Colonic mucosa (tissue), 4 donors: Measurements from ENCODE around the gene NAGPA. TPM values are rescaled to one million over a fixed set of nuclear protein-coding genes. Genes with fewer than 3 reads are reported as not detected.

Source experiments
- DNase-seq: peaks from one replicate; pipeline ENCODE4 v3.0.0-alpha.2; 2020
- H3K27ac ChIP-seq: fragments of 200-600 bp; one replicate; pipeline ENCODE4 v1.8.0; 2021
- H3K27me3 ChIP-seq: fragments of 200-600 bp; one replicate; pipeline ENCODE4 v1.8.0; 2021
- H3K36me3 ChIP-seq: fragments of 200-600 bp; one replicate; pipeline ENCODE4 v1.8.0; 2021
- H3K4me1 ChIP-seq: fragments of 200-600 bp; one replicate; pipeline ENCODE4 v1.8.0; 2021; ENCODE audit warnings: mild to moderate bottlenecking
- H3K4me3 ChIP-seq: fragments of 200-600 bp; one replicate; pipeline ENCODE4 v1.8.0; 2021
- H3K9ac ChIP-seq, 2 donors: one replicate each; pipeline ENCODE4 v1.7.0; 2013; ENCODE audit warnings: control low read depth in 2 of 2, low read depth in 2 of 2, low read length in 2 of 2
- H3K9me3 ChIP-seq: fragments of 200-600 bp; one replicate; pipeline ENCODE4 v1.8.0; 2021
- intact Hi-C: fragments of 100-400 bp; cut with DNase I; formaldehyde crosslinking; loops from one replicate; pipeline ENCODE4 v1.14.1; 2022
- total RNA-seq, 2 donors: library from RNA; stranded (reverse); fragmentation: NEBNext Ultra II Directional in 1 of 2; extraction: Animal tissue kit (Norgen Biotek cat#: 25700) in 1 of 2; gene quantifications; one replicate each; pipeline ENCODE4 v1.2.1, GENCODE V29; 2021
- TF ChIP-seq, protein P1 (sequence below): fragments of 200-600 bp; IDR thresholded peaks from one replicate; pipeline ENCODE4 v1.8.0; 2022; ENCODE audit warnings: antibody characterized with exemption, mild to moderate bottlenecking
- donor health status: healthy.
- donor health status: DM: no; HTN: no; CAD: no.
- donor health status: DM: no; HTN: no; CAD: no.

NAGPA gene
- total RNA-seq, 2 donors from 2014 or later, result 18.6 to 20.6 TPM

DNA sequence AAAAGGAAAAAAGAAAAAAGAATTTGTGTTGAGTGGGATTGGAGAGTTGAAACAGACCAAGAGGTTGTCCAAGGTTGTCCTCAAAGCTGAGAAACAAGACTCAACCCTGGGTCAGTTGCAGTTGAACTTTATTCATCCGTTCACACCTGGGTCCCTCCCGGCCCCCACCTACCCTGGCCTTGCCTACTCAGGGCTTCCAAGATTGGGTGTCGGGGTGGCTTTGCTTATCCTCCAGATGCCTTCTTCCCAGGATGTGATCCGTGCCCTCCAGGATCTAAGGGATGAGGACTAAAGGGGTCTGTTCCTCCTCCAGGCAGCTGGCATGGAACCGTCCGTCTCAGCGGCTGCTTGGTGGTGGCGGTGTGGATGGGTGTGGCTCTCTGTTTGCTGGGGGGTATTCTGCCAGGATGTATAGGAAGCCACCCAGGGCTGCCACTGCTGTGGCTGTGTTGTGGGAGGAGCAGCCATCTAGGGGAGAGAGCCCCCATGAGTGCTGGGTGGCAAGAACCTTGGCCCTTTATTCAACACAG, 10.3 kb upstream of the NAGPA start:
- no peaks in the 10 kb centered on the region for H3K4me1 ChIP-seq
- no peaks in the 10 kb centered on the region for H3K27me3 ChIP-seq
- no peaks in the 10 kb centered on the region for H3K36me3 ChIP-seq
- no peak overlapping the region for H3K4me3 ChIP-seq
- no peak overlapping the region for H3K27ac ChIP-seq
- H3K9me3 ChIP-seq, result no peaks in the 10 kb centered on the region
- TF ChIP-seq, protein P1, sequence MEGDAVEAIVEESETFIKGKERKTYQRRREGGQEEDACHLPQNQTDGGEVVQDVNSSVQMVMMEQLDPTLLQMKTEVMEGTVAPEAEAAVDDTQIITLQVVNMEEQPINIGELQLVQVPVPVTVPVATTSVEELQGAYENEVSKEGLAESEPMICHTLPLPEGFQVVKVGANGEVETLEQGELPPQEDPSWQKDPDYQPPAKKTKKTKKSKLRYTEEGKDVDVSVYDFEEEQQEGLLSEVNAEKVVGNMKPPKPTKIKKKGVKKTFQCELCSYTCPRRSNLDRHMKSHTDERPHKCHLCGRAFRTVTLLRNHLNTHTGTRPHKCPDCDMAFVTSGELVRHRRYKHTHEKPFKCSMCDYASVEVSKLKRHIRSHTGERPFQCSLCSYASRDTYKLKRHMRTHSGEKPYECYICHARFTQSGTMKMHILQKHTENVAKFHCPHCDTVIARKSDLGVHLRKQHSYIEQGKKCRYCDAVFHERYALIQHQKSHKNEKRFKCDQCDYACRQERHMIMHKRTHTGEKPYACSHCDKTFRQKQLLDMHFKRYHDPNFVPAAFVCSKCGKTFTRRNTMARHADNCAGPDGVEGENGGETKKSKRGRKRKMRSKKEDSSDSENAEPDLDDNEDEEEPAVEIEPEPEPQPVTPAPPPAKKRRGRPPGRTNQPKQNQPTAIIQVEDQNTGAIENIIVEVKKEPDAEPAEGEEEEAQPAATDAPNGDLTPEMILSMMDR, result no peak
- DNase-seq, result no peak
- no peak overlapping the region for H3K9ac ChIP-seq
- intact Hi-C loops, result no loop called here

DNA sequence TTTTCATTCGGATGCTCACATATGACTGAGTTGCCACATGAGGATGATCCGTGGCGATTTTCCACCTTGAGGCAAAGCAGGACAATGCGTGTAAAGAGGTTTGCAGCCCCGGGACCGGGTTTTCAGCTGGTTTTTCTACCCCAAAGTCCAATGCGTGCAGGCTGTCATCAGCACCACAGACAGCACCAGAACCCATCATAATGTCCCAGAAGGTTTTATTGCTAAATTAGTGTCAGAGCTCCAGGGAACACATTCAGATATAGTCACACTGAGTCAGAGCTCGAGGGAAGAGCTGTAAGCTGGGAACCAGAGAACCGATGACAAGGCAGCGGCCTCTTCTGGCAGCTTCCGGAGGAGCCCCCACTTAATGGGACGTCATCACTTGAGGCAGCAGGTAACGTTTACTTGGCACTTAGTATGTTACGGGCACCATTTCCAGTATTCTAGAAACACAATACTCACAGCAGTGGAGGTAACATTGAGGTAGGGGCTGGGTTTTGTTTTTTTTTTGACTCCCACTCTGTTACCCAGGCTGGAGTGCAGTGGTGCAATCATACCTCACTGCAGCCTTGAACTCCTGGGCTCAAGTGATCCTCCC, 8.9 kb upstream of the NAGPA start:
- Histone ChIP-seq H3K4me1 (no peaks in the 10 kb centered on the region), H3K27ac (no peak overlapping the region), H3K27me3 (no peaks in the 10 kb centered on the region), H3K9me3 (no peaks in the 10 kb centered on the region), H3K9ac (no peak overlapping the region), H3K36me3 (no peaks in the 10 kb centered on the region), H3K4me3 (no peak overlapping the region)
- intact Hi-C loops, result no loop called here
- TF ChIP-seq, protein P1, result no peak
- no peak for DNase-seq

DNA sequence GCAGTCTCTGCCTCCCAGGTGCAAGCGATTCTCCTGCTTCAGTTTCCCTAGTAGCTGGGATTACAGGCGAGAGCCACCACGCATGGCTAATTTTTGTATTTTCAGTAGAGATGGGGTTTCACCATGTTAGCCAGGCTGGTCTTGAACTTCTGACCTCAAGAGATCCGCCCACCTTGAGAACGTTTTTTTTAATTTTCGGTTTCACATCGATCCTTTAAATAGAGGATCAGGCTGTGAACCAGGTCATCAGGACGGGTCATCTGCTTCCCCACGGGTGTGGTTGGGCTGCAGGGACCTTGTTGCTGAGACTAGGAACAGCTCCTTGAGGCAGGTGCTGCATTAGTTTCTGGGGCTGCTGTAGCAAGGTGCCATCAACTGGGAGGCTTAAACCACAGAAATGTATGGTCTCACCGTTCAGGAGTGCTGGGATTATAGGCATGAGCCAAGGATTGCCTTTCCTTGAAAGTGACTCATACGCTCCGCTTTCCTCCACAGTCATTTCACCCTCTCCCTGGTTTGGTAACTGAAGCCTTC, 7.9 kb upstream of the NAGPA start:
- intact Hi-C loops, result no loop called here
- H3K9me3 ChIP-seq, result no peaks in the 10 kb centered on the region
- no peak overlapping the region for H3K27ac ChIP-seq
- H3K36me3 ChIP-seq, result no peaks in the 10 kb centered on the region
- TF ChIP-seq, protein P1, result no peak
- no peaks in the 10 kb centered on the region for H3K27me3 ChIP-seq
- no peak overlapping the region for H3K9ac ChIP-seq
- no peak overlapping the region for H3K4me3 ChIP-seq
- no peak for DNase-seq
- H3K4me1 ChIP-seq, result no peaks in the 10 kb centered on the region

DNA sequence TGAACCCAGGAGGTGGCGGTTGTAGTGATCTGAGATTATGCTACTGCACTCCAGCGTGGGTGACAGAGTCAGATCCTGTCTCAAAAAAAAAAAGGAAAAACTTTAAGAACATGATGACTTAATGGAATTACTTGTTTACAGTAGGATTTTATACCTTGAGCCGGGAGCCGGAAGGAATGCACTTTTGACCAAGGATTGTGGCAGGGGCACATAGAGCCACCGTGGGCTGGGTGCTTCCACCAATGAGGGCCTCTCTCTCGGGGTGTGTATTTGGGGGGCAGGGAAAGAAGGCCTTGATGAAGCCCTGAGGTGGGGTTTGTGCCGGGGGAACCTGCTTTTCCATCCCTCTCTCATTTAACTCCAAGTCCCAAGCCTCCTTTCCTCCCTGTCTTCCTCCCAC, 6.7 kb upstream of the NAGPA start:
- DNase-seq, result no peak
- H3K36me3 ChIP-seq, result no peaks in the 10 kb centered on the region
- H3K4me3 ChIP-seq, result no peak overlapping the region
- intact Hi-C loops, result no loop called here
- H3K4me1 ChIP-seq, result no peaks in the 10 kb centered on the region
- H3K9ac ChIP-seq, result no peak overlapping the region
- H3K27me3 ChIP-seq, result no peaks in the 10 kb centered on the region
- H3K9me3 ChIP-seq, result no peaks in the 10 kb centered on the region
- TF ChIP-seq, protein P1, result no peak
- no peak overlapping the region for H3K27ac ChIP-seq

DNA sequence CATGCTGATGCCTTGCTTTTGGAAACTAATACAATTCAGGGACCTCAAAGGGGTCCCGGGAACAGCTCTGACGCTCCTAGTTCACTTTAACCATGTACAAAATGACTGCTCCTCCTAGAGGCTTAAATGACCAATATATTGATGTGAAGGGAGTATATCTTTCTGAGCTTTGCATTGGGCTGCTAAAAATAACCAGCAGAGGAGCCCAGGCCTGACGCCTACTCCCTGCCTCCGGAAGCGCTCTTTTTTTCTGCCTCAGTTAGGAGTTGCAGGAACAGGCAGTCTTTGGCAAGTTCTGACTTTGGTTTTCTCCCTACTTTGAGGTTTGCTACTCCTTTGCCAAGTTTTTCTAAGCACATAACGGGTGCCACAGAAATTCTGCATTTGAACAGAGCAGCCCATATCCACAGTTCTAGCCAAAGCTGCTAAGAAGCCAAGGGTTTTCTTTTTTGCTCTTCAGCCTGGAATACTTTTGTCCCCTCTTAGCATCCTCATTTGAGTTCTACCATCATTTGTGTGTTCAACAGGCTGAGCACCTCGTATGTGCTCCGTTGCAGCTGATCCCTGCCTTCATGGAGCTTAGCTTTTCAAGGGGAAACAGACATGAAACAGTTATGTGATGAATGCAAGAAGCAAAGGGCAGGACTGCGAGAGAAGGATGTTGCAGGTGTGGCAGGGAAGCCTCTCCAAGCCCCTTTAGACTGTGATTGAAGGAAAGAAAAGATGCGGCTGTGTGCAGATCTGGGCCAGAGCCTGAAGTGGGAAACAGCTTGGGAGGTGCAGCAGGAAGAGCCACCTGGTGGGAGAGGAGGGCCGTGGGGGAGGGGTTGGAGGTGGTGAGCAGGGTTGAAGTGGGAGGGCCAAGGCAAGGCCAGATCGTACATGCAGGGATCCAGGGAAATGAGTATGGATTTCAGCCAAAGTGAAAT, 2.8 kb upstream of the NAGPA start:
- H3K36me3 ChIP-seq, result no peaks in the 10 kb centered on the region
- TF ChIP-seq, protein P1, result no peak
- intact Hi-C loops, result no loop called here
- no peaks in the 10 kb centered on the region for H3K9me3 ChIP-seq
- no peak overlapping the region for H3K9ac ChIP-seq
- no peak overlapping the region for H3K27ac ChIP-seq
- no peaks in the 10 kb centered on the region for H3K27me3 ChIP-seq
- peaks cover 7% of the 10 kb centered on the region for H3K4me1 ChIP-seq
- DNase-seq, result no peak
- no peak overlapping the region for H3K4me3 ChIP-seq
